Liver (tissue), 9 donors: ENCODE results near the gene ATP11B. TPM values are rescaled to one million over a fixed set of nuclear protein-coding genes. Genes with fewer than 3 reads are reported as not detected.

Source experiments
- DNase-seq: peaks from one replicate; pipeline ENCODE4 v3.0.0-alpha.2; 2017; ENCODE audit warnings: low spot score
- H3K27ac ChIP-seq, 2 donors: one replicate each; pipeline ENCODE4 v1.7.0; 2013; ENCODE audit warnings: inconsistent platforms in 2 of 2, low read length in 2 of 2, control low read depth in 1 of 2, low read depth in 1 of 2, mild to moderate bottlenecking in 1 of 2
- H3K27me3 ChIP-seq, 4 donors: one replicate each; pipeline versions ENCODE4 v1.6.1 to v1.7.0; 2013; ENCODE audit warnings: low read length in 3 of 4, inconsistent platforms in 1 of 4, mild to moderate bottlenecking in 1 of 4, moderate library complexity in 1 of 4; ENCODE audit not compliant: control insufficient read depth in 4 of 4, insufficient read depth in 4 of 4
- H3K36me3 ChIP-seq, 4 donors: one replicate each; pipeline versions ENCODE4 v1.6.1 to v1.7.0; 2013; ENCODE audit warnings: low read length in 3 of 4, mild to moderate bottlenecking in 3 of 4, low read depth in 1 of 4, moderate library complexity in 1 of 4; ENCODE audit not compliant: control insufficient read depth in 4 of 4, insufficient read depth in 3 of 4
- H3K4me1 ChIP-seq, 4 donors: one replicate each; pipeline versions ENCODE4 v1.6.1 to v1.7.0; 2013; ENCODE audit warnings: low read length in 3 of 4, mild to moderate bottlenecking in 3 of 4, moderate library complexity in 1 of 4; ENCODE audit not compliant: control insufficient read depth in 4 of 4, insufficient read depth in 4 of 4
- H3K4me3 ChIP-seq, 3 donors: one replicate each; pipeline versions ENCODE4 v1.6.1 to v1.7.0; 2013; ENCODE audit warnings: low read length in 3 of 3, control low read depth in 1 of 3, low read depth in 1 of 3, mild to moderate bottlenecking in 1 of 3
- H3K9ac ChIP-seq, 2 donors: one replicate each; pipeline ENCODE4 v1.7.0; 2013; ENCODE audit warnings: low read length in 2 of 2, mild to moderate bottlenecking in 2 of 2, moderate library complexity in 2 of 2, control low read depth in 1 of 2, low read depth in 1 of 2
- H3K9me3 ChIP-seq, 4 donors: one replicate each; pipeline versions ENCODE4 v1.6.1 to v1.7.0; 2013; ENCODE audit warnings: low read length in 3 of 4; ENCODE audit not compliant: control insufficient read depth in 4 of 4
- ATF3 ChIP-seq: IDR thresholded peaks from 2 replicates; pipeline ENCODE4 v1.6.1; 2016; ENCODE audit warnings: antibody characterized with exemption
- FOXA1 ChIP-seq: IDR thresholded peaks from 2 replicates; pipeline ENCODE4 v1.6.1; 2016; ENCODE audit warnings: antibody characterized with exemption
- FOXA2 ChIP-seq: IDR thresholded peaks from 2 replicates; pipeline ENCODE4 v1.6.1; 2016; ENCODE audit warnings: antibody characterized with exemption
- GABPA ChIP-seq, 2 donors: IDR thresholded peaks in 1 of 2; conservative IDR thresholded peaks in 1 of 2; 2 replicates each; pipeline ENCODE4 v1.6.1; 2016; ENCODE audit warnings: antibody characterized with exemption in 2 of 2, mild to moderate bottlenecking in 1 of 2, moderate library complexity in 1 of 2
- HNF4A ChIP-seq, 2 donors: conservative IDR thresholded peaks; 2 replicates each; pipeline ENCODE4 v1.6.1; 2016; ENCODE audit warnings: antibody characterized with exemption in 2 of 2, mild to moderate bottlenecking in 2 of 2
- HNF4G ChIP-seq: IDR thresholded peaks from 2 replicates; pipeline ENCODE4 v1.6.1; 2016; ENCODE audit warnings: antibody characterized with exemption
- JUND ChIP-seq, 2 donors: IDR thresholded peaks; 2 replicates each; pipeline ENCODE4 v1.6.1; 2016; ENCODE audit warnings: antibody characterized with exemption in 2 of 2
- MAX ChIP-seq: IDR thresholded peaks from 2 replicates; pipeline ENCODE4 v1.6.1; 2016; ENCODE audit warnings: antibody characterized with exemption
- RAD21 ChIP-seq, 2 donors: IDR thresholded peaks; 2 replicates each; pipeline ENCODE4 v1.6.1; 2016; ENCODE audit warnings: antibody characterized with exemption in 2 of 2, mild to moderate bottlenecking in 2 of 2
- RXRA ChIP-seq, 2 donors: IDR thresholded peaks; 2 replicates each; pipeline ENCODE4 v1.6.1; 2017 to 2018; ENCODE audit warnings: antibody characterized with exemption in 2 of 2, mild to moderate bottlenecking in 1 of 2
- SP1 ChIP-seq: IDR thresholded peaks from 2 replicates; pipeline ENCODE4 v1.6.1; 2018; ENCODE audit warnings: antibody characterized with exemption, mild to moderate bottlenecking
- TAF1 ChIP-seq: conservative IDR thresholded peaks from 2 replicates; pipeline ENCODE4 v1.6.1; 2016; ENCODE audit warnings: antibody characterized with exemption, mild to moderate bottlenecking
- YY1 ChIP-seq: IDR thresholded peaks from 2 replicates; pipeline ENCODE4 v1.6.1; 2016; ENCODE audit warnings: antibody characterized with exemption, mild to moderate bottlenecking
- WGBS: extraction: QIAGEN DNeasy Blood & Tissue Kit; methylation state at CpG from one replicate; pipeline ENCODE4 v1.1.7; 2013; 5-methylcytosine and 5-hydroxymethylcytosine counted together
- polyA plus RNA-seq, 2 donors: library from polyadenylated mRNA; stranded (reverse) in 1 of 2; unstranded in 1 of 2; fragments of 200-250 nt in 1 of 2; fragments of >200 nt in 1 of 2; fragmentation: Nextera tagmentation in 1 of 2; extraction: Ambion mirVana in 1 of 2; gene quantifications; one replicate each; pipeline versions ENCODE4 v1.2.1 to v1.2.3, GENCODE V29; 2013 to 2015
- total RNA-seq, 2 donors: library from RNA; depleted of rRNA; stranded (reverse); fragments of >200 nt; gene quantifications; one replicate each; pipeline ENCODE4 v1.2.3, GENCODE V29; 2014
- TF ChIP-seq, protein P1 (sequence below): IDR thresholded peaks from 2 replicates; pipeline ENCODE4 v1.6.1; 2016; ENCODE audit warnings: antibody characterized with exemption, mild to moderate bottlenecking
- TF ChIP-seq, protein P2 (sequence below): IDR thresholded peaks from 2 replicates; pipeline ENCODE4 v1.6.1; 2016; ENCODE audit warnings: antibody characterized with exemption
- donor health status: healthy.
- donor health status: healthy.
- donor health status: healthy.
- donor health status: healthy.
- donor health status: healthy.

Gene ATP11B
- total and polyA plus RNA-seq, 4 donors, result 5.9 to 49.6 (median 19.0) TPM

GRCh38 chr3:182948305-182948704 is 155.0 kb downstream of the ATP11B start (continued):
- TF ChIP-seq, protein P1, sequence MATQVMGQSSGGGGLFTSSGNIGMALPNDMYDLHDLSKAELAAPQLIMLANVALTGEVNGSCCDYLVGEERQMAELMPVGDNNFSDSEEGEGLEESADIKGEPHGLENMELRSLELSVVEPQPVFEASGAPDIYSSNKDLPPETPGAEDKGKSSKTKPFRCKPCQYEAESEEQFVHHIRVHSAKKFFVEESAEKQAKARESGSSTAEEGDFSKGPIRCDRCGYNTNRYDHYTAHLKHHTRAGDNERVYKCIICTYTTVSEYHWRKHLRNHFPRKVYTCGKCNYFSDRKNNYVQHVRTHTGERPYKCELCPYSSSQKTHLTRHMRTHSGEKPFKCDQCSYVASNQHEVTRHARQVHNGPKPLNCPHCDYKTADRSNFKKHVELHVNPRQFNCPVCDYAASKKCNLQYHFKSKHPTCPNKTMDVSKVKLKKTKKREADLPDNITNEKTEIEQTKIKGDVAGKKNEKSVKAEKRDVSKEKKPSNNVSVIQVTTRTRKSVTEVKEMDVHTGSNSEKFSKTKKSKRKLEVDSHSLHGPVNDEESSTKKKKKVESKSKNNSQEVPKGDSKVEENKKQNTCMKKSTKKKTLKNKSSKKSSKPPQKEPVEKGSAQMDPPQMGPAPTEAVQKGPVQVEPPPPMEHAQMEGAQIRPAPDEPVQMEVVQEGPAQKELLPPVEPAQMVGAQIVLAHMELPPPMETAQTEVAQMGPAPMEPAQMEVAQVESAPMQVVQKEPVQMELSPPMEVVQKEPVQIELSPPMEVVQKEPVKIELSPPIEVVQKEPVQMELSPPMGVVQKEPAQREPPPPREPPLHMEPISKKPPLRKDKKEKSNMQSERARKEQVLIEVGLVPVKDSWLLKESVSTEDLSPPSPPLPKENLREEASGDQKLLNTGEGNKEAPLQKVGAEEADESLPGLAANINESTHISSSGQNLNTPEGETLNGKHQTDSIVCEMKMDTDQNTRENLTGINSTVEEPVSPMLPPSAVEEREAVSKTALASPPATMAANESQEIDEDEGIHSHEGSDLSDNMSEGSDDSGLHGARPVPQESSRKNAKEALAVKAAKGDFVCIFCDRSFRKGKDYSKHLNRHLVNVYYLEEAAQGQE, result no peak
- TF ChIP-seq HNF4A (conservative IDR thresholded peaks at IDR 0.05) (no peak), SP1 (no peak), GABPA (IDR thresholded peaks at IDR 0.05 in 1 of 2, conservative IDR thresholded peaks at IDR 0.05 in 1 of 2) (no peak), RXRA (IDR thresholded peaks at IDR 0.05) (no peak), HNF4G (no peak)
- TF ChIP-seq, protein P2, sequence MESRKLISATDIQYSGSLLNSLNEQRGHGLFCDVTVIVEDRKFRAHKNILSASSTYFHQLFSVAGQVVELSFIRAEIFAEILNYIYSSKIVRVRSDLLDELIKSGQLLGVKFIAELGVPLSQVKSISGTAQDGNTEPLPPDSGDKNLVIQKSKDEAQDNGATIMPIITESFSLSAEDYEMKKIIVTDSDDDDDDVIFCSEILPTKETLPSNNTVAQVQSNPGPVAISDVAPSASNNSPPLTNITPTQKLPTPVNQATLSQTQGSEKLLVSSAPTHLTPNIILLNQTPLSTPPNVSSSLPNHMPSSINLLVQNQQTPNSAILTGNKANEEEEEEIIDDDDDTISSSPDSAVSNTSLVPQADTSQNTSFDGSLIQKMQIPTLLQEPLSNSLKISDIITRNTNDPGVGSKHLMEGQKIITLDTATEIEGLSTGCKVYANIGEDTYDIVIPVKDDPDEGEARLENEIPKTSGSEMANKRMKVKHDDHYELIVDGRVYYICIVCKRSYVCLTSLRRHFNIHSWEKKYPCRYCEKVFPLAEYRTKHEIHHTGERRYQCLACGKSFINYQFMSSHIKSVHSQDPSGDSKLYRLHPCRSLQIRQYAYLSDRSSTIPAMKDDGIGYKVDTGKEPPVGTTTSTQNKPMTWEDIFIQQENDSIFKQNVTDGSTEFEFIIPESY, result no peak

- TF ChIP-seq TAF1 (no peak), HNF4A (conservative IDR thresholded peaks at IDR 0.05) (no peak), MAX (no peak), RAD21 (IDR thresholded peaks at IDR 0.05) (no peak), GABPA (IDR thresholded peaks at IDR 0.05 in 1 of 2, conservative IDR thresholded peaks at IDR 0.05 in 1 of 2) (no peak), HNF4G (no peak), RXRA (IDR thresholded peaks at IDR 0.05) (no peak), JUND (IDR thresholded peaks at IDR 0.05) (no peak), FOXA1 (no peak)
- Histone ChIP-seq H3K9ac (no peak overlapping the region), H3K4me3 (no peak overlapping the region), H3K36me3 (peaks cover 2 to 18% (median 12%) of the 10 kb centered on the region in 4 donors), H3K4me1 (peaks cover 0 to 5% (median 1%) of the 10 kb centered on the region in 4 donors), H3K27me3 (no peaks in the 10 kb centered on the region), H3K9me3 (no peaks in the 10 kb centered on the region), H3K27ac (no peak overlapping the region)
- no peak for DNase-seq
- 98% methylated on average over 1 of the region's 1 CpG for WGBS
These were observed 156.4 kb downstream of the ATP11B start for GRCh38 chr3:182949688-182950087.

DNA sequence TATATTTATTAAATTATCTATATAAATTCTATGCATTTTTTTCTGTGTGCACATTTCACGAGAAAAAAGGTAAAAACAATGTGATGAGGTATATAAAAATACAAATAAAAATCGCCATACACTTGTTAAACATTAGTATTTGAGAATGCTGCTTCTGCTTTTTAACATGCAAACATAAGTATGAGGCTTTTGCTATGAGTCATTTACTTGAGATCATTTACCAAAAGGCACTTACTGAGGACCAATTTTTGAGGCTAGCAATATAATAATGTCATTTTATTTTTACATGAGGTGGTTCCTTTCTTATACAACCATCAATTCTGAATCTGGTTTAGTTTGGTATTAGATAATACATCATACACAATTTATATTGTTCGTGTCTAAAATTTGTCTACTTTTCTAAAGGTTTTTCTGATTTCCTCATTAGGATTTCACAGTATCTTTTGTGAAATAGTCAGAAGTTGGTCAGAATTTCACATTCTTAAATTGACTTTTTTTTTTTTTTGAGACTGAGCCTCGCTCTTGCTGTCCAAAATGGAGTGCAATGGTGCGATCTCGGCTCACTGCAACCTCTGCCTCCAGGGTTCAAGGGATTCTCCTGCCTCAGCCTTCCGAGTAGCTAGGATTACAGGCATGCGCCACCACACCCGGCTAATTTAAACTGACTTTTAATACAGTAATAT is 161.4 kb downstream of the ATP11B start:
- Histone ChIP-seq H3K36me3 (peaks cover 2 to 8% (median 7%) of the 10 kb centered on the region in 4 donors), H3K4me3 (no peak overlapping the region), H3K27ac (no peak overlapping the region), H3K9ac (no peak overlapping the region), H3K9me3 (no peaks in the 10 kb centered on the region), H3K4me1 (peaks cover 0 to 2% (median under 1%) of the 10 kb centered on the region in 4 donors), H3K27me3 (no peaks in the 10 kb centered on the region)
- TF ChIP-seq FOXA2 (no peak), JUND (IDR thresholded peaks at IDR 0.05) (no peak), MAX (no peak), ATF3 (no peak), YY1 (no peak), RAD21 (IDR thresholded peaks at IDR 0.05) (no peak), SP1 (no peak), GABPA (IDR thresholded peaks at IDR 0.05 in 1 of 2, conservative IDR thresholded peaks at IDR 0.05 in 1 of 2) (no peak)
- TF ChIP-seq, protein P1, result no peak
- 89% methylated on average over 9 of the region's 9 CpGs for whole genome bisulfite sequencing
- DNase-seq, result no peak
